Thyroid gland (tissue), 4 donors: ENCODE measurements around the gene ZBTB16. TPM values are rescaled to one million over a fixed set of nuclear protein-coding genes. Genes with fewer than 3 reads are reported as not detected.
A peak's percentile ranks its signal among the peaks of the same experiment; 100 is the strongest.

Experiments used
- DNase-seq, 2 donors: peaks; one replicate each; pipeline ENCODE4 v3.0.0-alpha.2; 2019
- H3K27ac ChIP-seq, 3 donors: fragments of 200-600 bp; sonication (generic); 1 replicate in 2 of 3; 2 replicates in 1 of 3; pipeline ENCODE4 v1.5.1; 2016 to 2019; ENCODE audit warnings: mild to moderate bottlenecking in 1 of 3, moderate library complexity in 1 of 3
- H3K27me3 ChIP-seq: fragments of 200-600 bp; sonication (generic); one replicate; pipeline ENCODE4 v1.5.1; 2019
- H3K36me3 ChIP-seq, 2 donors: fragments of 200-600 bp; sonication (generic); one replicate each; pipeline ENCODE4 v1.5.1; 2016 to 2019
- H3K4me1 ChIP-seq, 2 donors: fragments of 200-600 bp; sonication (generic); one replicate each; pipeline ENCODE4 v1.5.1; 2017 to 2019
- H3K4me3 ChIP-seq, 3 donors: fragments of 200-600 bp; sonication (generic); replicated peaks in 1 of 3; 1 replicate in 2 of 3; 2 replicates in 1 of 3; pipeline ENCODE4 v1.5.1; 2016; ENCODE audit warnings: mild to moderate bottlenecking in 1 of 3
- H3K9me3 ChIP-seq: fragments of 200-600 bp; sonication (generic); one replicate; pipeline ENCODE4 v1.5.1; 2017
- CTCF ChIP-seq, 6 experiments: fragments of 200-600 bp in 3 of 6; fragments of 450-650 bp in 3 of 6; sonication (generic) in 3 of 6; IDR thresholded peaks; one replicate each; pipeline ENCODE4 v1.5.1; 2016 to 2019; ENCODE audit warnings: antibody characterized with exemption in 6 of 6, mild to moderate bottlenecking in 2 of 6, inconsistent platforms in 1 of 6, moderate library complexity in 1 of 6
- POLR2A ChIP-seq, 2 donors: fragments of 450-650 bp; IDR thresholded peaks; one replicate each; pipeline ENCODE4 v1.6.1; 2017; ENCODE audit warnings: antibody characterized with exemption in 2 of 2, mild to moderate bottlenecking in 2 of 2, moderate library complexity in 1 of 2
- WGBS, 2 donors: methylation state at CpG; one replicate each; pipeline ENCODE4 v1.1.5; 2017; 5-methylcytosine and 5-hydroxymethylcytosine counted together
- intact Hi-C: fragments of 100-400 bp; cut with DNase I; formaldehyde crosslinking; loops from one replicate; pipeline ENCODE4 v1.15.1; 2023
- total RNA-seq, 4 donors: library from RNA; depleted of rRNA; stranded (reverse); fragments of >200 nt; gene quantifications; one replicate each; pipeline ENCODE4 v1.2.3, GENCODE V29; 2016

Gene ZBTB16
- total RNA-seq, 4 donors from 2014 or later, result 157 to 385 (median 177) TPM

GRCh38 chr11:114063149-114063828 lies 3.8 kb downstream of the ZBTB16 start:
- no peaks in the 10 kb centered on the region for H3K27me3 ChIP-seq
- H3K36me3 ChIP-seq, result peaks cover 49 to 64% of the 10 kb centered on the region in 2 donors
- TF ChIP-seq POLR2A (IDR thresholded peaks at IDR 0.05) (no peak), CTCF (IDR thresholded peaks at IDR 0.05) (no peak)
- H3K4me1 ChIP-seq, result peaks cover 66 to 72% of the 10 kb centered on the region in 2 donors
- no peak for DNase-seq
- no peaks in the 10 kb centered on the region for H3K9me3 ChIP-seq
- WGBS, 2 donors, result 92 to 96% methylated on average over 26 of the region's 26 CpGs
- intact Hi-C loops, result no loop called here
- H3K4me3 ChIP-seq, result peak overlapping the region in 1 of 3 donors; percentile 98
- peak overlapping the region in 2 of 3 donors; percentile 100 for H3K27ac ChIP-seq

GRCh38 chr11:114063829-114064201 lies 4.3 kb downstream of the ZBTB16 start:
- intact Hi-C loops, result no loop called here
- WGBS, 2 donors, result 91 to 93% methylated on average over 8 of the region's 8 CpGs

GRCh38 chr11:114064216-114064615 lies 4.7 kb downstream of the ZBTB16 start:
- H3K27me3 ChIP-seq, result no peaks in the 10 kb centered on the region
- peaks cover 59 to 70% of the 10 kb centered on the region in 2 donors for H3K36me3 ChIP-seq
- DNase-seq, result no peak
- intact Hi-C loops, result no loop called here
- TF ChIP-seq POLR2A (IDR thresholded peaks at IDR 0.05) (peak in 1 of 2 donors; percentile 25), CTCF (IDR thresholded peaks at IDR 0.05) (no peak)
- WGBS, 2 donors, result 82 to 95% methylated on average over 9 to 11 of the region's 14 CpGs
- H3K9me3 ChIP-seq, result no peaks in the 10 kb centered on the region
- peak overlapping the region in 2 of 3 donors; percentile 68 to 100 for H3K27ac ChIP-seq
- peak overlapping the region in 1 of 3 donors; percentile 19 for H3K4me3 ChIP-seq
- peaks cover 63 to 71% of the 10 kb centered on the region in 2 donors for H3K4me1 ChIP-seq

More at GRCh38 chr11:114063829-114064201, 4.3 kb downstream of the ZBTB16 start:
- Histone ChIP-seq H3K27ac (peak overlapping the region in 2 of 3 donors; percentile 68 to 100), H3K9me3 (no peaks in the 10 kb centered on the region), H3K4me1 (peaks cover 67 to 72% of the 10 kb centered on the region in 2 donors), H3K4me3 (peak overlapping the region in 1 of 3 donors; percentile 19), H3K27me3 (no peaks in the 10 kb centered on the region), H3K36me3 (peaks cover 55 to 69% of the 10 kb centered on the region in 2 donors)
- TF ChIP-seq POLR2A (IDR thresholded peaks at IDR 0.05) (no peak), CTCF (IDR thresholded peaks at IDR 0.05) (no peak)
- no peak for DNase-seq

- intact Hi-C loops, result no loop called here
- DNase-seq, result no peak
- H3K4me3 ChIP-seq, result peak overlapping the region in 1 of 3 donors; percentile 19
- H3K27me3 ChIP-seq, result no peaks in the 10 kb centered on the region
- peaks cover 63 to 73% of the 10 kb centered on the region in 2 donors for H3K4me1 ChIP-seq
- no peaks in the 10 kb centered on the region for H3K9me3 ChIP-seq
- no peak for TF ChIP-seq POLR2A (IDR thresholded peaks at IDR 0.05)
- no peak for TF ChIP-seq CTCF (IDR thresholded peaks at IDR 0.05)
- peaks cover 61 to 65% of the 10 kb centered on the region in 2 donors for H3K36me3 ChIP-seq
- WGBS, 2 donors, result 88% methylated on average over 4 of the region's 4 CpGs
- peak overlapping the region in 2 of 3 donors; percentile 68 to 100 for H3K27ac ChIP-seq
Observed at GRCh38 chr11:114065094-114065493, 5.6 kb downstream of the ZBTB16 start.

- intact Hi-C loops, result no loop called here
- no peak for TF ChIP-seq CTCF (IDR thresholded peaks at IDR 0.05)
- no peak for TF ChIP-seq POLR2A (IDR thresholded peaks at IDR 0.05)
- H3K4me3 ChIP-seq, result peak overlapping the region in 1 of 3 donors; percentile 13
- no peaks in the 10 kb centered on the region for H3K27me3 ChIP-seq
- H3K36me3 ChIP-seq, result peaks cover 54 to 67% of the 10 kb centered on the region in 2 donors
- no peak for DNase-seq
- H3K4me1 ChIP-seq, result peaks cover 70 to 80% of the 10 kb centered on the region in 2 donors
- peak overlapping the region in 2 of 3 donors; percentile 68 to 100 for H3K27ac ChIP-seq
- no peaks in the 10 kb centered on the region for H3K9me3 ChIP-seq
- 79 to 82% methylated on average over 14 of the region's 14 CpGs for WGBS, 2 donors
Observed at GRCh38 chr11:114066046-114066648, 6.6 kb downstream of the ZBTB16 start.
